OCI-LY3 (cell line): ENCODE measurements around the gene ARHGAP22.

Experiments
- H2AFZ ChIP-seq: fragments of 200-600, 300-600 bp; shearing (Covaris generic); 2 replicates; pipeline ENCODE4 v1.6.0; 2014; ENCODE audit warnings: antibody characterized with exemption, low read depth, low read length
- H3K27ac ChIP-seq: fragments of 200-600, 300-600 bp; sonication (generic); 2 replicates; pipeline ENCODE4 v1.5.1; 2014; ENCODE audit warnings: mild to moderate bottlenecking, low read length, moderate library complexity, mixed read lengths
- H3K27me3 ChIP-seq: fragments of 200-600, 300-600 bp; sonication (generic); 2 replicates; pipeline ENCODE4 v1.6.1; 2014; ENCODE audit warnings: low read depth, low read length, mixed read lengths
- H3K36me3 ChIP-seq: fragments of 200-600, 300-600 bp; sonication (generic); replicated peaks from 2 replicates; pipeline ENCODE3; 2014; ENCODE audit warnings: low read depth, low read length, mixed read lengths
- H3K4me1 ChIP-seq: fragments of 300-600, 200-600 bp; sonication (generic); 2 replicates; pipeline ENCODE4 v1.6.1; 2014; ENCODE audit warnings: low read length, mixed read lengths
- H3K4me2 ChIP-seq: fragments of 200-600, 300-600 bp; sonication (generic); 2 replicates; pipeline ENCODE4 v1.6.1; 2014; ENCODE audit warnings: low read length, mixed read lengths
- H3K4me3 ChIP-seq: fragments of 300-600, 200-600 bp; sonication (generic); 2 replicates; pipeline ENCODE4 v1.5.1; 2014; ENCODE audit warnings: antibody characterized with exemption, mild to moderate bottlenecking, low read length, moderate library complexity
- H3K79me2 ChIP-seq: fragments of 300-600, 200-600 bp; shearing (Covaris generic); 2 replicates; pipeline ENCODE4 v1.6.1; 2014; ENCODE audit warnings: mild to moderate bottlenecking, low read length, mixed read lengths
- H3K9ac ChIP-seq: fragments of 300-600, 200-600 bp; shearing (Covaris generic); 2 replicates; pipeline ENCODE4 v1.6.0; 2014; ENCODE audit warnings: mild to moderate bottlenecking, low read length, moderate library complexity
- H3K9me3 ChIP-seq: fragments of 200-600, 300-600 bp; shearing (Covaris generic); 2 replicates; pipeline ENCODE4 v1.6.1; 2014; ENCODE audit warnings: low read length, mixed read lengths; ENCODE audit not compliant: insufficient read depth
- H4K20me1 ChIP-seq: fragments of 200-600, 300-600 bp; sonication (generic); 2 replicates; pipeline ENCODE4 v1.6.1; 2016; ENCODE audit warnings: low read length, mixed read lengths; ENCODE audit not compliant: insufficient read depth
- EZH2phosphoT487 ChIP-seq: fragments of 200-600 bp; shearing (Covaris generic); IDR thresholded peaks from 2 replicates; pipeline ENCODE4 v1.6.1; 2018; ENCODE audit warnings: antibody characterized with exemption, mixed run types, low read depth
- TF ChIP-seq, protein P1 (sequence below): fragments of 200-600, 300-600 bp; sonication (generic); IDR thresholded peaks from 2 replicates; pipeline ENCODE4 v1.5.1; 2014; ENCODE audit warnings: antibody characterized with exemption, low read length, low read depth

The ARHGAP22 gene

DNA sequence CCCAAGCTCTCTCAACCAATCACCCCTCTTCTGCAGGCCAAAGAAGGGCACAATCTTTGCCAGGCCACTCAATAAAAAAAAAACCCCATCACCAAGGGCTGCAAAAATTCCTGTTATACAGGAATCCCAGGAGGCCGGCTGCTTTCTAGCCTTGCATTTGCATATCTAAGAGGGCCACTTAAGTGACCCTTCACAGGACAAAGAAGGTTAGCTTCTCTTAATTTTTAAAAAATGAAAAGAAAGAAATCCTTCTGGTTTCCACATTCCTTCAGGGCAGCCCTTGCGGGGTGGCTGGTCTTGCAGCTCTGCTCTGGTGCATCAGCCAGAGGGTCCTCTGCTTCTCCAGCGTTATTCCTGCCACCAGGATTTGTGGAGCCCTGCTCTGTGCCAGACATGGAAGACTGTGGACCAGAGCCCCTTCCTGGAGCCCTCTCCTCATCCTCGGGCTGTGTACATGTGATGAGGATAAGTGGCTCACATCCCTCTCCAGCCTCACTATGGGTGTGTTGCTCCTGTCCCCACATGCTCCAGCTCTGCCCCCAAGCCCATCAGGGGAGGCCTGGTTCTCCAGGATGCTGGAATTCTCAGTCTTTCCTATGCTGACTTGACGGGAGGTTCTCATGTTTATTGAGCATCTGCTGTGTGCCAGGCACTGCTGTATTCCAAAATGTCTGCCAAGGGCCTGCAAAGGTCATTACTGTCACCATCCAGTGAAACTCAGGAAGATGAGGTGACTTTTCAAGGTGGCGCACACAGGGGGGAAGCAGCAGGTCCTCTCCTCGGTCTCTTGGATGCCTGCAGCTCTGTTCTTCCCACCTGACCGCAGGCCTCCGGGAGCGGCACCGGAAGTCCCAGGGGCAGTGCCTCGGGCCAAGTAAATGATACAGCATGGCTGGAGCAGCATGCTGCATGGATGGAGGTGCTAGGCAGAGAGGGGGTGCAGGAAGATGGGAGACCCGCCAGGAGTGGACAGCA, 67.7 kb downstream of the ARHGAP22 start:
- H3K9me3 ChIP-seq: no peaks in the 10 kb centered on the region
- no peak overlapping the region for H2AFZ ChIP-seq
- H3K9ac ChIP-seq: no peak overlapping the region
- no peaks in the 10 kb centered on the region for H3K79me2 ChIP-seq
- H3K4me3 ChIP-seq: no peak overlapping the region
- H3K27me3 ChIP-seq: no peaks in the 10 kb centered on the region
- H4K20me1 ChIP-seq: no peaks in the 10 kb centered on the region
- H3K4me2 ChIP-seq: no peak overlapping the region
- no peak overlapping the region for H3K27ac ChIP-seq
- H3K4me1 ChIP-seq: no peaks in the 10 kb centered on the region
- no peaks in the 10 kb centered on the region for H3K36me3 ChIP-seq
- TF ChIP-seq EZH2phosphoT487: no peak
- TF ChIP-seq, protein P1, sequence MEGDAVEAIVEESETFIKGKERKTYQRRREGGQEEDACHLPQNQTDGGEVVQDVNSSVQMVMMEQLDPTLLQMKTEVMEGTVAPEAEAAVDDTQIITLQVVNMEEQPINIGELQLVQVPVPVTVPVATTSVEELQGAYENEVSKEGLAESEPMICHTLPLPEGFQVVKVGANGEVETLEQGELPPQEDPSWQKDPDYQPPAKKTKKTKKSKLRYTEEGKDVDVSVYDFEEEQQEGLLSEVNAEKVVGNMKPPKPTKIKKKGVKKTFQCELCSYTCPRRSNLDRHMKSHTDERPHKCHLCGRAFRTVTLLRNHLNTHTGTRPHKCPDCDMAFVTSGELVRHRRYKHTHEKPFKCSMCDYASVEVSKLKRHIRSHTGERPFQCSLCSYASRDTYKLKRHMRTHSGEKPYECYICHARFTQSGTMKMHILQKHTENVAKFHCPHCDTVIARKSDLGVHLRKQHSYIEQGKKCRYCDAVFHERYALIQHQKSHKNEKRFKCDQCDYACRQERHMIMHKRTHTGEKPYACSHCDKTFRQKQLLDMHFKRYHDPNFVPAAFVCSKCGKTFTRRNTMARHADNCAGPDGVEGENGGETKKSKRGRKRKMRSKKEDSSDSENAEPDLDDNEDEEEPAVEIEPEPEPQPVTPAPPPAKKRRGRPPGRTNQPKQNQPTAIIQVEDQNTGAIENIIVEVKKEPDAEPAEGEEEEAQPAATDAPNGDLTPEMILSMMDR: no peak

DNA sequence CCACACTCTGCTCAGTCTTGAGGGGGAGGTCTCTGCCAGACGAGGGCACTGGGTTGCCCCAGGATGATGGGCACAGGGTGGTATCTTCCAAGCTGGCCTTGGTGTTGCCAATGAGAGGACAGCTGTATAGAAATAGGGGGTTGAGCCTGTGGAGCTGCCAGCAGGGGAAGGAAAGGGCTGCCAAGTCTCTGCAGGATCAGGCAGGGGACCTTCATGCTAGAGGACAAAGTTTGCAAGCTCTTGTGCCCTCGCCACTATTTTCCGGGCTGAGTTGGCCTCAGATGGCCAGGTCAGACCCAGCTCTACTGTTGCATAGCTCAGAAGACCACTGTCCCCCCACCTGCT, 68.7 kb downstream of the ARHGAP22 start:
- H3K9me3 ChIP-seq: no peaks in the 10 kb centered on the region
- H3K36me3 ChIP-seq: no peaks in the 10 kb centered on the region
- no peaks in the 10 kb centered on the region for H3K79me2 ChIP-seq

DNA sequence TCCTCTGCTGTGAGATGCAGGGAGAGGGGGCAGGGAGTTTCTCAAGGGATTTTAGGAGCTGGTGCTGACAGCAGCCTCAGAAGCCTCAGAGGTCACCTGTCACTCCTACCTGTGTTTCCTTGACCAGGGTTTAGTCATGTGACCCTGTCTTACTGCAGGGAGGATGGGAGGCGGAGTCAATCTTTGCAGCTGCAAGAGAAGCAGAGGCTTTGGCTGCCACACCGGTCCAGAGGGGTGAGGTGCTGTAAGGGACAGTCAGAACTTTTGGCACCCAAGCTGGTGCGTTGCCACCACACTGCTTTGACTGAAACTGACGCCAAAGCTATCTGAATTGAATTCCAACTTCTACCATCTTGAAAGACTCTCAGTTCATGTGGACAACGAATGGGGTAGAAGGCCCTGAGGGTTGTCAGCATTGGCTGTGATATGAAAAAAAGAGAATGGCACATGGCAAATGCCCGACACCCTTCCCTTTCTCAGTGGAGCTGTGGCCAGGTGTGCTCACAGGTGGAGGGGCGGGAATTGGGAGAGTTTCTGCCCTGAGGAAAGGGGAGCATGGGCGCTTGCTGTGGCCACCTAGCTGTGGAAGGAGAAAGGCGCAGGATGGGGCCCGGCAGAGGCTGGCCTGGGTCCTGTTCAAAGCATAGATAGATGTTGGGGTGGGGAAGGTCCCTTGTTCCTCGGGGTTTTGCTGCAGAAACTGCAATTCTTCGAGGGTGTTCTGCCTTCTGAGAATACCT, 69.3 kb downstream of the ARHGAP22 start:
- Histone ChIP-seq H4K20me1 (no peaks in the 10 kb centered on the region), H3K9ac (no peak overlapping the region), H3K27me3 (no peaks in the 10 kb centered on the region), H3K79me2 (no peaks in the 10 kb centered on the region), H3K4me2 (no peak overlapping the region), H3K36me3 (no peaks in the 10 kb centered on the region), H3K27ac (no peak overlapping the region), H3K4me1 (no peaks in the 10 kb centered on the region), H3K9me3 (no peaks in the 10 kb centered on the region), H2AFZ (no peak overlapping the region), H3K4me3 (no peak overlapping the region)
- no peak for TF ChIP-seq EZH2phosphoT487
- TF ChIP-seq, protein P1: peak; percentile 20

More for the DNA sequence above, 68.7 kb downstream of the ARHGAP22 start:
- no peaks in the 10 kb centered on the region for H3K4me1 ChIP-seq
- TF ChIP-seq, protein P1: no peak
- no peak for TF ChIP-seq EZH2phosphoT487
- H3K4me3 ChIP-seq: no peak overlapping the region
- H3K9ac ChIP-seq: no peak overlapping the region
- no peak overlapping the region for H2AFZ ChIP-seq
- no peaks in the 10 kb centered on the region for H3K27me3 ChIP-seq
- no peak overlapping the region for H3K4me2 ChIP-seq
- no peak overlapping the region for H3K27ac ChIP-seq
- H4K20me1 ChIP-seq: no peaks in the 10 kb centered on the region

DNA sequence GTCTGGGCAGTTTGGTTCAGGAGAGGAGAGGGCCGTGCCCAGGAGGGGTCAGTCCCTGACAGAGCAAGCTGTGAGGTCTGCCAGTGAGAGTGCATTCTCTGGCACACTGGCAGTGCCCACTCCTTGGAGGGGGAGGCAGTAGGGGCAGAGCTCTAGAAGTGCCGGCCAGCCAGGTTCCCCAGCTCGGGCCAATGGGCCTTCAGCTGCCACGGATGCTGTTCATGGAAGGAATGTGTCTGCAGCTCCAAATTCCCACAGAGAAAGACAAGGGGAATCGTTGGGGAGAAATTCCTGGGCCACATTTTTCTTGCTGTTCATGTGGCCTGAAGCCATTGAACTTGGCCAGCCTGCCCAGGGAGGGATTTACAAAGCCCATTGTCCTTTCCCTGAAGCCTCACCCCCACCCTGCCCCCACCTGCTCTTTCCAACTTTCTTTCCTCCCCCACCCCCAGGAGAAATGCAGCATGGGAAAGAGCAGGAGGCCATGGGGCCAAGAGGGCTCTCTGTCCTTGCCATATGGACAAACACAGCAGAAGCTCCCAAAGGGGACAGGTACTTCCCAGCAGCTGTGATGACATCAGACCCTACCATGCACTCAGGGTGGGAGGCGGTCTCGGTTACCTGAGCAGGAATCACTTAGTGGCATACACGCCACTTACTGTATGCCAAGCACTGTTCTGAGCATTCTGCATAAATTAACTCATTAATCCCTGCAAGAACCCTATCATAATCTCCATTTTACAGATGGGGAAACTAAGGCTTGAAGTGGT, 70.7 kb downstream of the ARHGAP22 start:
- TF ChIP-seq, protein P1: no peak
- TF ChIP-seq EZH2phosphoT487: no peak
- Histone ChIP-seq H3K36me3 (no peaks in the 10 kb centered on the region), H3K4me3 (no peak overlapping the region), H3K4me2 (no peak overlapping the region), H3K79me2 (no peaks in the 10 kb centered on the region), H4K20me1 (no peaks in the 10 kb centered on the region), H3K27ac (no peak overlapping the region), H3K4me1 (no peaks in the 10 kb centered on the region), H2AFZ (no peak overlapping the region), H3K27me3 (no peaks in the 10 kb centered on the region), H3K9ac (no peak overlapping the region), H3K9me3 (no peaks in the 10 kb centered on the region)
